ENCODE data around the gene FYB1. TPM values are rescaled to one million over a fixed set of nuclear protein-coding genes. Genes with fewer than 3 reads are reported as not detected.

Gene FYB1
- total and polyA plus RNA-seq, 9 donors = 1.1 to 12.4 (median 3.6) TPM

GRCh38 chr5:39093352-39093751, 126.0 kb downstream of the FYB1 start:
- WGBS, 3 donors = 8 to 13% (median 10%) methylated on average over 1 of the region's 1 CpG
- no peaks in the 10 kb centered on the region for H3K36me3 ChIP-seq
- no peak for DNase-seq
- H3K27me3 ChIP-seq = no peaks in the 10 kb centered on the region
- H3K27ac ChIP-seq = no peak overlapping the region
- H3K4me1 ChIP-seq (ENCODE audit: insufficient read depth) = no peaks in the 10 kb centered on the region
- intact Hi-C loops (cut with DNase I) = no loop called here
- no peak overlapping the region for H3K4me3 ChIP-seq
- H3K9me3 ChIP-seq = no peaks in the 10 kb centered on the region
- TF ChIP-seq POLR2A (IDR thresholded peaks at IDR 0.05) (no peak), CTCF (IDR thresholded peaks at IDR 0.05) (no peak), EP300 (IDR thresholded peaks at IDR 0.05) (no peak)

GRCh38 chr5:39092581-39093351, 126.6 kb downstream of the FYB1 start:
- DNase-seq = no peak
- Histone ChIP-seq H3K36me3 (no peaks in the 10 kb centered on the region), H3K9me3 (no peaks in the 10 kb centered on the region), H3K27ac (no peak overlapping the region), H3K4me3 (no peak overlapping the region), H3K27me3 (no peaks in the 10 kb centered on the region), H3K4me1 (ENCODE audit: insufficient read depth) (no peaks in the 10 kb centered on the region)
- WGBS, 3 donors = 28 to 40% (median 33%) methylated on average over 4 of the region's 4 CpGs
- intact Hi-C loops (cut with DNase I) = no loop called here
- TF ChIP-seq CTCF (IDR thresholded peaks at IDR 0.05) = no peak
- TF ChIP-seq EP300 (IDR thresholded peaks at IDR 0.05) = no peak
- no peak for TF ChIP-seq POLR2A (IDR thresholded peaks at IDR 0.05)

- Histone ChIP-seq H3K4me3 (no peak overlapping the region), H3K4me1 (ENCODE audit: insufficient read depth) (no peaks in the 10 kb centered on the region), H3K36me3 (no peaks in the 10 kb centered on the region), H3K27me3 (no peaks in the 10 kb centered on the region), H3K9me3 (no peaks in the 10 kb centered on the region), H3K27ac (no peak overlapping the region)
- WGBS, 3 donors = 84 to 89% (median 86%) methylated on average over 7 of the region's 7 CpGs
- TF ChIP-seq POLR2A (IDR thresholded peaks at IDR 0.05) (no peak), EP300 (IDR thresholded peaks at IDR 0.05) (no peak), CTCF (IDR thresholded peaks at IDR 0.05) (no peak)
- no peak for DNase-seq
- intact Hi-C loops (cut with DNase I) = no loop called here
These were observed 127.3 kb downstream of the FYB1 start for GRCh38 chr5:39091940-39092580.

GRCh38 chr5:39083968-39084367, 135.4 kb downstream of the FYB1 start:
- 82 to 94% (median 84%) methylated on average over 1 of the region's 1 CpG for WGBS, 3 donors
- Histone ChIP-seq H3K4me1 (ENCODE audit: insufficient read depth) (no peaks in the 10 kb centered on the region), H3K9me3 (no peaks in the 10 kb centered on the region), H3K36me3 (no peaks in the 10 kb centered on the region), H3K27me3 (no peaks in the 10 kb centered on the region), H3K27ac (no peak overlapping the region), H3K4me3 (no peak overlapping the region)
- no peak for TF ChIP-seq CTCF (IDR thresholded peaks at IDR 0.05)
- TF ChIP-seq POLR2A (IDR thresholded peaks at IDR 0.05) = no peak
- TF ChIP-seq EP300 (IDR thresholded peaks at IDR 0.05) = no peak
- DNase-seq = no peak
- intact Hi-C loops (cut with DNase I) = loop anchor here in 1 of 4 donors (10.0 kb wide), 1 partner anchor 79 kb away; no protein-coding TSS in a partner anchor
